ENCODE results near the gene RIT1.

Gene RIT1

DNA sequence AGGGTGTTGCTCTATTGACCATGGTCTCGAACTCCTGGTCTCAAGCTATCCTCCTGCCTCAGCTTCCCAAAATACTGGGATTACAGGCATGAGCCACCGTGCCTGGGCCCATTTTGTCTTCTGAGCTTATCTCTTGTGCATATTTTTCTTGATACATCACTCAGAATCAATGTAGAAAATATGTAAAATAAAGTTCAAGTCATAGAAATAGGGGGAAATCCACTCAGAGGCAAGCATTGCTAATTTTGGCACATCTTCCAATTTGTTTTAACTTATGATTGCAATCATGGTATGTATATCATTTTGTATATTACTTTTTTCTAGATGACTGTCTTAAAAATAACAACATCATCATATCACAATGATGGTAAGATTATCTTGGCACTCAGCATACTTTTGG, 21.6 kb downstream of the RIT1 start:
- DNase-seq: no peak

DNA sequence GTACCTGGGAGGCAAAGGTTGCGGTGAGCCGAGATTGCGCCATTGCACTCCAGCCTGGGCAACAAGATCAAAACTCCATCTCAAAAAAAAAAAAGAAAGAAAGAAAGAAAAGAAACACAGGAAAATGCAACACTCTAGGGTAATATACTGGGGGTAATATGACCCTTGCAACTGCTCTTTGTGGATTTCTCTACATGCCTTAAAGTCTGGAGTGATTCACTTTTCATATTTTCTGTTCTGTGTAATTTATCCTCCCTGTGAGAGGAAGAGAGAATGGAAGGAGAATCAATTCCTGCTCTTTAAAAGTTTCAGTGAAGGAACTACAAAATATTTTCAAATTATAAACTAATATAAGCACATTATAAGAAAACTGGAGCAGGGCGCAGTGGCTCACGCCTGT, 22.7 kb downstream of the RIT1 start:
- DNase-seq: no peak

DNA sequence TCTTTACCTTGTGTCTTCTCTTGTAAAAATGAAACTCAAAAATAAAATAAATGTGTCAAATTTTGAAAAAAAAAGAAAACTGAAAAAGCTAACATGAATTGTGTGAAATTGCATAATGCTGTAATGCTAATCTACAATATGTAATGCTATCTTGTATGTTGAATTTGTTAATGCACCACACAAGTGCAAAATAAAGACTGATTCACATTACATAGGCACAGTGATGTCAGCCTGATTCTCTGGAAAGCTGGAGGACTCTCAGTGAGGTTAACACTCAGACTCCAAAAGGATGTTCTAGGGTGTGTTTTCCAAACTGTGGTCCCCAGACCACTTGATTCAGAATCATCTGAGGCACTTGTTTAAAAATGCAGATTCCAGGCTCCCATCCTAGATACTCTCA, 26.2 kb downstream of the RIT1 start:
- DNase-seq: no peak

DNA sequence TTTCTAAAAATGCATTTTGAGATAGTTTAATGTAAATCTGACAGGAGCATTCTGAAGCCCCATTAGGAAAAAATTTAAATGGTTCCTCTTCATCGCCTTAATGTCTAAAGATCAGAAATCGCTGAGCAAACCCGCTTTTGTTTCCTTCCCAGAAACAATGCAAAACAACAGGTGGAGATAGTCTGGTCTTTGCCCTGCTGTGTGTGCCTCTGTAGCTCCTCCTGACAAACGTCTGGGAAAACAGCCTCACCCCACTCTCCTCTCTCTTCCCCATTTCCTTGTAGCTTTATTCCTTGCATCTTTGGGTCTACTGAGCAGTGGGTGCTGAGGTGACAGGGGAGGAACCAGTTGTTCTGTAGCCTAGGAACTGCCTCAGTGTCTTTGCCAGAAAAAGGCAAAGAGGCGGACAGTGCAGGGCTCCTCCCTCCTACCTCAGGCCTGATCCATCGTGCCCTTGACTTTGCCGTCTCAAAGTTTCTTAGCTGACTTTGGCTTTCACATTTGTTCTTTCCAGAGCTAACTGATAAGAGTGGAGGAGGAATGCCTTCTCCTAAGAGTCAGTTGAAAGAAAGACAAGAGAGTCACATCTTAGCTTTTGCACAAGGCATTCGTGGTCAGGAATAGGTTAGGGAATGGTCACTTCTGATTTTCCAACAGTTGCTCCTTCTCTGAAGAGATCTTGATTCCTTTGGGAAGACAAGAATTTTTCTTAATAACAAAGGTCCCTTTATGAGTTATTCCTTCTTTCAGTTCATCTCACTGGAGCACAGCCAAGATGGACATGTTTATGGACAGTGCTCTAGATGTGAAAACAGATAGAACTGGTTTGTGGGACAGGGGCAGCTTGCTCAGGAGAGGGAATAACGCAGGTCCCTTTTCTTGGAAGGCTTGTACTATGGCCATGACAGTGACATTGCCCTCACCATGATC, 26.9 kb downstream of the RIT1 start:
- DNase-seq: no peak

DNA sequence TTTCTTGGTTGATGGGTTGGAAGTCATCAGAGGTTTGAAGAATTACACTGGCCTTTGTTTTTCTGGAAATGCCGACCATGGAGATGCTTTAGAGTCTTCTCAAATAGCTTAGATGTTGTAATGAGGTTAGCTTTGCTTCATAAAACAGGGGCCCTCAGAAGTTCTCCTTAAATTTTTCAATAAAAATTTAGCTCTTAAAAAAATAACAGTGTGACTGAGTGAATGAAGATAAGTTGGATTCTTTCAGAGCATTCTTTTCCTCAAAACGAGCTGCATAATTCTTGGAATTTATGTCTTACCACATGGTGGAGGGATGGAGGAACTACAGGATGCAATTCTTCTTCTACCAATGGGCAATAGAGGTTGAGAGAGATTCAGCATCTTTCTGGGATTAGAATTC, 28.4 kb downstream of the RIT1 start:
- DNase-seq: no peak

DNA sequence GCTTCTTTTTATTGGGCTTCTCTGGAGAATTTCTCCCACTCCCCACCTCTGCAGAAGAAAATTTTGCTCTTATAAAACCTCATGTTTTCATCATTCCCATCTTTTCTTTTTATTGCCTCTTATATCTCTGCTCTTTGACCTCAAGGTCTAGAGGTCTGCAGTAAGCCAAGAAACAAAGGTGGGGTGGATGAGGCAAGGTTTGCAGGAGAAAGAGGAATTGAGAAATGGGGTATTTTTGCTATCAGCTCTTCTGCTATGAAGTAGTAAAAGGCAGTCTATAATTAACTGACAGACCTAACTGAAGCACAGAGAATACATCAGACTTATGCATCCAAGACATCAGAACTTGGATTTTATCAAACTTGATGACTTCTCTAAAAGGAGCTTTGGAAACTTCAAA, 28.9 kb downstream of the RIT1 start:
- no peak for DNase-seq

DNA sequence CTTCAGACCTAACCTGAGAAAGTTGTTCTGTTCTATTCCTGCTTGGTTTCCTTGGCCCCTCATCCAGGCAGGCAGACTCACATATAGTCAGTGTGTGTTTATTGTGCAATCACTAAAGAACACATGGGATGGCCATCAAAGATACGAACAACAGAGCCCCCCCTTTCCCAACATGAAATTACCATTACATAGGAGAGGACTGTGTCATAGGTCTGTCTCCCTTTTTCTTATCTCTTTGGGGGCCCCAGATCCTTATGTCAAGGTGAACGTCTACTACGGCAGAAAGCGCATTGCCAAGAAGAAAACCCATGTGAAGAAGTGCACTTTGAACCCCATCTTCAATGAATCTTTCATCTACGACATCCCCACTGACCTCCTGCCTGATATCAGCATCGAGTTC, 30.2 kb downstream of the RIT1 start:
- DNase-seq: no peak

DNA sequence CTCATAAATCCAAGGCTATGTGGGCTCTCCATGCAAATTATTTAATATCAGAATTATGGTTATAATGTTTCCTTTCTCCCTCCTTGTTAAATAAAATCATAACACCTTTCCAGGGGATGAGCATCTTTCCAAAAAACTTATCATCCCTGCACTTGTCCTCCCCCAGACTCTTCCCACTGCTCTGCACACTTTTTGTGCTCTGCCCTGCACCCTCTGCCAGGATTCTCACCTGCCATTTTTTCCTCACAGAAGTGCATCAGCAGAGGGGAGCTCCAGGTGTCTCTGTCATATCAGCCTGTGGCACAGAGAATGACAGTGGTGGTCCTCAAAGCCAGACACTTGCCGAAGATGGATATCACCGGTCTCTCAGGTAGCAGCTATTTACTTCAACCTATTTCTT, 30.9 kb downstream of the RIT1 start:
- no peak for DNase-seq

DNA sequence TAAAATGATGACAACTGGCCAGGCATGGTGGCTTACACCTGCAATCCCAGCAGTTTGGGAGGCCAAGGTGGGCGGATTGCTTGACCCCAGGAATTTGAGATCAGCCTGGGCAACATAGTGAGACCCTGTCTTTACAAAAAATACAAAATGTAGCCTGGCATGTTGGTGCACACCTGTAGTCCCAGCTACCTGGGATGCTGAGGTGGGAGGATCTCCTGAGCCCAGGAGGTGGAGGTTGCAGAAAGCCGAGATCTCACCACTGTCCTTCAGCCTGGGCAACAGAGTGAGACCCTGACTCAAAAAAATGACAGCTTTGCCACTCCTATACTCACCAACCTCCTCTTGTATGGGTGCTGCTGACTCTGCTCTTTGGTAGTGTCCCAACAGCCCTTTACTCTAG, 33.2 kb downstream of the RIT1 start:
- DNase-seq: no peak

DNA sequence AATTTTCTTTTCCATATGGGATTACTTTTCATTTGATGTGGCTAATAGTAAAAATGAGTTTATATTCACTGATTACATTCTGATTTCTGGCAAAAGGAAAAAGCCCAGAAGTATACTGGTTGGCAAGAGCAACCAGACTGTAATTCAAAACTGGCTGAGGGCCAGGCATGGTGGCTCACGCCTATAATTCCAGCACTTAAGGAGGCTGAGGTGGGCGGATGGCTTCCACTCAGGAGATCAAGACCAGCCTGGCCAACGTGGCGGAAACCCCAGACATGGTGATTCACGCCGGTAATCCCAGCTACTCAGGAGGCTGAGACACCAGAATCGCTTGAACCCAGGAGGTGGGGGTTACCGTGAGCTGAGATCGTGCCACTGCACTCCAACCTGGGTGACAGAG, 37.3 kb downstream of the RIT1 start:
- DNase-seq: no peak

DNA sequence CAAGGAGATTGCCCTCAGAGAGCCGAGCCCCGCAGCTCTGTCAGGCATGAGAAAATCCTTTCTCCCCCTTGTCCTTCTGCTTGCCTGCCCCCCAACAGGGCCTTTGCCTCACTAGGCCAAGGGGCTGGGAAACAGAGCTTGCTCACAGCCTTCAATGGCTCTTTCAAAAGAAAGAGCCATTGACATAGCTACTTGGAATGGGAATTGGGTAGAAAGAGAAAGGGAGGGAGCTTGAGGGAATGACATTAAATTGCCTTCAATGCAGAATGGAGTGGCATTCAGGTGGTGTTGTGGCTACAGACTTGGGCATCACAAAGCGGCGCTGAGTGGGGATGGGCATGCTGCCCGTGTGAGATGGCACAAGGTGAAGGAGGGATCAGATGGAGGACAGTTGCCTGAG, 38.6 kb downstream of the RIT1 start:
- no peak for DNase-seq

DNA sequence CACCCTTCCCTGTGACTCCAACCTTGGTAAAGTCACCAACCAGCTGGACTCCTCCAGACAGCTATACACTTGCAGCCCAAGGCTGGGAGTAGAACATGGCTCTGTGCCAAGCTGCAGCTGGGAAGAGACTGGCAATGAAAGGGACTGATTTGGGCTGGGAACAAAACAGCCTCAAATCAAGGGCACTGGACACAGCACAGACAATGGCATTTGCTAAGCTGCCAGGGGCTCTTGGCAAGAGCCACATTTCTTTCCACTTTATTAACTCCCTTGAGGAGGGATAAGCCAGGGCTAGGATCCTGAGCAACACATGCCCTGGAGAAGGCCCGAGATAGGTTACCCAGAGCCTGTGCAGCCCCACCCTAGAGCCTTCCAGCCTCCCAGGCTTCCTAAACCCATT, 39.8 kb downstream of the RIT1 start:
- DNase-seq: no peak

DNA sequence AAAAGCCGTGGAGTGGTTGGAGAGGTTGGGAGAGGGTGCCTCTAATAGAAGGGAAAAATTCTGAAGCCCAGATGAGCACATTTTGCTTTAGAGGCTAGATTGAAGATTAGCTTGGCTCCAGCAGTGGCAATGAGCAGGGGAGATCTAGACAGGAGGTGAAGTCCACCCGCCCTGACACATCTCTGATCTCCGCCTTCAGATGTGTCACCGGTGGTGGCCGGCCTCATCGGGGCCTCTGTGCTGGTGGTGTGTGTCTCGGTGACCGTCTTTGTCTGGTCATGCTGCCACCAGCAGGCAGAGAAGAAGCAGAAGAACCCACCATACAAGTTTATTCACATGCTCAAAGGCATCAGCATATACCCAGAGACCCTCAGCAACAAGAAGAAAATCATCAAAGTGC, 43.4 kb downstream of the RIT1 start:
- no peak for DNase-seq

DNA sequence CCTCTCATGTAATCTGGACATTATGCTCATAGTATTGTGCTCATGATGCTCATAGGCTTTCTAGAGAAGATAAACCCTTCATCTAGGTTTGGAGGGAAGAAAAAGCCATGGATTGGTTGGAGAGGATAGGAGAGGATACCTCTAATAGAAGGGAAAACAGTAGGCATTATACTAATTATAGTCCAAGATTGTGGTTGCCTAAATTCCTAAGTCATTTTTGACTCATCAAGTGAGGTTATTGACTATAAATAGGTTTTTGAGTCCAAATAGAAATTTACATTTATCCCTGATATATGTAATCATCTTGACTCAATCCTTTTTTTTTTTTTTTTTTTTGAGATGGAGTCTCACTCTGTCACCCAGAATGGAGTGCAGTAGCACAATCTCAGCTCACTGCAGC, 46.8 kb downstream of the RIT1 start:
- no peak for DNase-seq

DNA sequence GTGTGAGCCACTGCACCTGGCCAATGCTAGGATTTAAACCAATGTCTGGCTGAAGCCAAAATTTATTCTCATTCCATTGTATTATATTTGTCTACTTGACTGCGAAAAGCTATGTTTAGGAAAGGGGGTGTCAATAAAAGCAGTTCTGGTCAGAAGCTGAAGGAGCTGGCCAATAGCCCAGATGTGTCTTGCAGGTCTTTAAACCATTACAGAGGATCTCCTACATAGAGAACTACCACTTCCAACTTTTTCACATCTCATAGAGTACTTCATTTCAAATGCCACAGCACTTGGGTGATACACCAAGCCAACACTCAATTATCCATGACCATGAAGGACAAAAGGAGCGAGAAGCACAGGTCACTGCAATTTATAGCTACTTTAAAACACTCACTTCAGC, 49.3 kb downstream of the RIT1 start:
- no peak for DNase-seq

DNA sequence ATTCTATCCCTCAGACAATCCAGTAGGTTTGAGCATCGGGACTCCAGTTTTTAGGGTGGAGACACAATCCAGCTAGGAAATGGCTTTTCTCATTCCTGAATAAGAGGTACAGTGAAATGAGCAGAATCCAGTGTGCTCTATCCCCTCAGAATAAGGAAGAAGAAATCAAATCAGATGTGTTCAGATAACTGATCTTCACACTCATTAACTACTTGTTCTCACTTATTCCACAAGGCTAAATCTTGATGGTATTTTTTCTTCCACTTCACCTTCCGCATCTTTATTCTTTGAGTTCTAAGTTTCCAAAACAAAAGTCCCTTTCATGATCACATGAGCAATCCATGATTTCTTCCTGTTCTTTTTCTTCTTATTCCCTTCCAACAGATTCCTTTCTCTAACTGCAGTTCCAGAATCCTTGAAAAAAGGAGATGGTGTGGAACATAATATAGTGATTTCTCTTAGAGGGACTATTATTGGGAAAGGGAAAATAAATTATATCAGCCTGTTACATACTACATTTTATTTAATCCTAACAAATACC, 50.1 kb downstream of the RIT1 start:
- no peak for DNase-seq

DNA sequence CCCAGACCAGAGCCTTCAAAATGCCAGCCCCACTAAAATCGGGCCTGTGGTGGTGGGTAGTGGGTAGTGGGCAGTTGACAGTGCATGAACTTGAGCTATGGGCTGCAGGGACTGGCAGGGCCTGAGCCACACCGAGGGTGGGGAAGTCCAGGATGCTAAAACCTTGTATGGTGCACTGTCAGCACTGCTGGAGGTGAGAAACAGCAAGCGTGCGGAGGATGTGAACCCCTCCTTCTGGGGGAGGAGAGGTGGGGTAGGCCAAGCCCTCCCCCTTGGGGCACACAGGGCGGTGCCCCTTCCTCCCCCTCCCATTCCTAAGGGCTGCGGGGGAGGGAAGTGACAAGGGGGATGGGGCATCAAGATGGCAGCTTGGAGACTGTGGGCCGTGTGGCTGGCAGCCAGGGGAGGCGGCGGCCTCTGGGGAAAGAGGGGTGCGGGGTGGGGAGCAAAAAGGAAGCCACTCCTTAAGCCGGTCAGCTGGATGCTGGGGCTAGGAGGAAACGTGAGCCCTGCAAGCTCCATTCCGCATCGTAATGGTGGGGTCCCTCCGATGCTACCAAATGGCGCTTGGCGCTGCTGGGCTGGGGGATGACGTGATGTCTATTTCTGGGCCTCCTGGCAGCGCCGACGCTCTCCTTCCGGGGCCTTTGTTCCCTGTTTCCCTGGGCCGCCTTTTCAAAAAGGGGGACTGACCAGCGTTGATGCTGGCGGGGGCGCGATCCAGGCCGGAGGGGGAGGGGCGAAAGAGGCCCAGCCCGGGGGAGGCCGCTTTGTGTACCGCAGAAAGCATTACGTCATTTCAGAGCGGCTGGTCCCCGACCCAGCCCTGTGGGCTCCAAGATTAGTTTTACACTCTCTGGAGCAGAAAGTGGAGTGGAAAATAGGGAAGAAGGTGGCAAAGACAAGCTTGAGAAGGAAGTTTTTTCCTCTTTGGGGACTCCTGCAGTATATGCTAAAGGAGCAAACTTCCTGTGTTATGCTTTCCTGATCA, 51.0 kb downstream of the RIT1 start:
- peak; percentile 62 for DNase-seq

DNA sequence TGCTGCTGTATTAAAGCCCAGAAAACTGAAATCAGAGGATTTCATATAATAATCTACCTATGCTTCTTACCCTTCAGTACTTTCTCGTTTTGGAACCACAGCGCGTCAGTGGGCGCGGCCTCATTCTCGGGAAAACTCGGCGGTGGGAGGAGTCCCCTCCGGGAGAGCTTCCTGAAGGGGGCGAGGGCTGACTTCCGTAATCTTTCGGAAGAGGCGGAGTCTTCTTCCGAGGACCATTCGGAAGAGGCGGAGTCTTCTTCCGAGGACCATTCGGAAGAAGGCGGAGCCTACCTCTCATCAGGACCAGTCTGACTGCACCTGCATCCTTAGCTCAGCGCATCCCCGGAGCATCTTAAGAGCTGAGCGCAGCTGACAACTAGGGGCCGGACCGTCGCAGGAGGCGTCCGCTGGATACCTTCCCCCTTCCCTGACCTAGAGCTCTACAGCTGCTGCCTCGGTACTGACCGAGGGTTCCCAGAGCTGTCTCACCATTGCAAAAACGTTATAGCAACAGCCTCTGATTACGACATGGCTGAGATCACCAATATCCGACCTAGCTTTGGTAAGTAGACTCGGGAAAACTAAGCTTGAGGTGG, 51.8 kb downstream of the RIT1 start, which contains the start of gene SYT11:
TSS of gene SYT11 (plus strand) at position 334 of the 596 bp plus-strand sequence. CDS start at position 529, 195 bp downstream.
- DNase-seq: peak; percentile 91

DNA sequence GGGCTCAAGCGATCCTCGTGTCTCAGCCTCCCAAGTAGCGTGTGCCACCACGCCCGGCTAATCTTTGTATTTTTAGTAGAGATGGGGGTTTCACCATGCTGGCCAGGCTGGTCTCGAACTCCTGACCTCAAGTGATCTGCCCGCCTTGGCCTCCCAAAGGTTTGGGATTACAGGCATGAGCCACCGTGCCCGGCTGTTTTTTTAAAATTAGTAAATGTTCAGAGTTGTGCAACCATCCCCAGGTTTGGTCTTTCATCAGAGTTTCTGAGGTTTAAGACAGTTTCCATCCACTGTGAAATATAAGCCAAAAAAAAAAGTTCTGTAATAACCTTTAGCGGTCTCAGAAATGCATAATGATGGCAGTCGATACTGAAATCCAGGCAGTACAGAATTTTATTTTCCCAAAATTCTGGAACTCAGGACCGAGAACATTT, 52.3 kb downstream of the RIT1 start:
- no peak for DNase-seq

DNA sequence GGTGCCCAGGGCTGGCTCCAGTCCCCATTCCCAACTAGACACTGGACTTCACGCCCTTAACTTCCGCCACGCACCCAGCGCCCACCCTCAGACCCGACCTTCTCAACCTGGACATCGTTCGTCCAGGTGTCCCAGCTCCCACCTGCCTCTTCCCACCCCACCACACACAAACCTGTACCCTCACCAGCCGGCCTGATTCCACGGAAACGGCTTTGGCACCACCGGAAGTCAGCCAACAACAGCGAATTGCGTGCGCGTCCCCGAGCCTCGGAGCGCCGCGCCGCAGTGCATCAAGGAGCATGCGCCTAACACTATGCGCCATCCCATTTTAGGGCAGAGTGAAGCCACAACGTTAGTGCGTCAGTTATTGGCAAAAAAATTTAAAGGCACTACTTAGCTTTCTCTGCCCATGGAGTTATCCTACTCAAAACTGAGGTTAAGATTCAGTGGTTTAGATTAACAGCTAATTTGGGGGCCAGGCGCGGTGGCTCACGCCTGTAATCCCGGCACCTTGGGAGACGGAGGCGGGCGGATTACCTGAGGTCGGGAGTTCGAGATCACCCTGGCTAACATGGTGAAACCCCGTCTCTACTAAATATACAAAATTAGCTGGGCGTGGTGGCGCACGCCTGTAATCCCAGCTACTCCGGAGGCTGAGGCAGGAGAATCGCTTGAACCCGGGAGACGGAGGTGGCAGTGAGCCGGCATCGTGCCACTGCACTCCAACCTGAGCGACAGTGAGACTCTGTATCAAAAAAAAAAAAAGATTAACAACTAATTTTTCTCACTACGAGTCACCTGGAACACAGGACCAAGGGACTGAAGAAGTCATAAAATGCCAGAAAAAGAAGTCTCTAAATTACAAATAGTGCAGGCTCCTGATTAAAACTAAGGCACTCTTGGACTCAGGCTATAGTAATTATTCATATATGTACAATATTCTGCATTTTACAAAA, 53.9 kb downstream of the RIT1 start, which contains the start of gene GON4L:
TSS of gene GON4L (minus strand) at position 240 of the 956 bp plus-strand sequence. CDS start 3,434 bp downstream, outside the sequence.
- peak; percentile 84 for DNase-seq

DNA sequence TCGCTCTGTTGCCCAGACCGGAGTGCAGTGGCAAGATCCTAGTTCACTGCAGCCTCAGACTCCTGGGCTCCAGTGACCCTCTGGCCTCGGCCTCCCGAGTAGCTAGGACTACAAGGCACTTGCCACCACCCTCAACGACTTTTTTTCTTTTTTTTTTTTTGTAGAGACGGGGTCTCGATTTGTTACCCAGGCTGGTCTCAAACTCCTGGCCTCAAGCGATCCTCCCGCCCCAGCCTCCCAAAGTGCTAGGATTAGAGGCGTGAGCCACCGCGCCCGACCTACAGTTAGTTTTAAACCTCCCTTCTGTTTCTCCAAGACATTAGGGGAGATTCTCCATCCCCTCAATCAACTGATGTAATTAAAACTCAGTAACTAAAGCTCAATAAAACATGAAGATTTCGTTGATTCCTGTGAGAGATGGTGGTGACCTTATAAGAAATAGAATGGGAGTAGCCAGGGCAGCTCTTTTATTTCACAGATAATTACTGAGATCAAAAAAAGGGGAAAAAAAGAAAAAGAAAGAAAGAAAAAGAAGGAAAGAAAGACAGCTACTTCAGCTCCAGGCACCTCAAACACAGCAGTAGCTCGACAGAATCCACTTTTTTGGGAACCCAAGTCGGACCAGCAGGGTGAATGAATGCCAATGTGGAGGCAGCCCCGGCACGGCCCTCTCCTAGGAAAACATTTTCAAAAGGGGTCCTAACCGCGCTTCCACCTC, 54.7 kb downstream of the RIT1 start:
- no peak for DNase-seq

Data from DMS 273 treated with DMSO at 0.1 percent for 48 hours (cell line).